Activated CD4-positive, alpha-beta T cell treated with anti-CD3 and anti-CD28 coated beads for 24 hours (primary cell): Measurements from ENCODE around the gene HOXC9.

Experiments used
- DNase-seq, 2 donors: peaks; one replicate each; pipeline ENCODE4 v3.0.0-alpha.2; 2020; ENCODE audit warnings: low read depth in 2 of 2

Gene HOXC9

GRCh38 chr12:54002278-54002914 is 2.4 kb downstream of the HOXC9 start:
- no peak for DNase-seq

- no peak for DNase-seq
Observed at GRCh38 chr12:54002915-54003389, 3.0 kb downstream of the HOXC9 start.

- no peak for DNase-seq
Observed at GRCh38 chr12:54003625-54004024, 3.7 kb downstream of the HOXC9 start.

GRCh38 chr12:54004063-54004840 is 4.3 kb downstream of the HOXC9 start:
- DNase-seq: no peak

GRCh38 chr12:54004841-54005530 is 5.0 kb downstream of the HOXC9 start:
- no peak for DNase-seq

GRCh38 chr12:54005531-54005852 is 5.5 kb downstream of the HOXC9 start:
- no peak for DNase-seq

GRCh38 chr12:54005853-54006558 is 6.0 kb downstream of the HOXC9 start:
- peak; percentile 72 to 81 for DNase-seq

- no peak for DNase-seq
Observed at GRCh38 chr12:54006559-54007220, 6.7 kb downstream of the HOXC9 start.

GRCh38 chr12:54007538-54008259 is 7.7 kb downstream of the HOXC9 start:
- DNase-seq: no peak

- no peak for DNase-seq
Observed at GRCh38 chr12:54008260-54008552, 8.2 kb downstream of the HOXC9 start.

GRCh38 chr12:54009171-54010052 is 9.5 kb downstream of the HOXC9 start:
- DNase-seq: no peak

- DNase-seq: no peak
Observed at GRCh38 chr12:54010053-54010971, 10.4 kb downstream of the HOXC9 start.

- no peak for DNase-seq
Observed at GRCh38 chr12:54010972-54011664, 11.2 kb downstream of the HOXC9 start.

GRCh38 chr12:54011665-54012532 is 11.9 kb downstream of the HOXC9 start:
- DNase-seq: no peak

- DNase-seq: no peak
Observed at GRCh38 chr12:54012631-54013409, 12.9 kb downstream of the HOXC9 start.

GRCh38 chr12:54014377-54015017 is 14.5 kb downstream of the HOXC9 start:
- no peak for DNase-seq
